BLaER1 treated with 17β-estradiol and CSF1 and Interleukin-3, amounts not matched to agents 10 nM and 100 nM (cell line): ENCODE data around the gene TBCK.

Source experiments
- H3K27ac ChIP-seq, 11 experiments: shearing (Covaris generic); formaldehyde crosslinking; 2 replicates each; pipeline ENCODE4 v1.8.1; 2022
- H3K27me3 ChIP-seq, 11 experiments: shearing (Covaris generic); formaldehyde crosslinking; 2 replicates each; pipeline ENCODE4 v1.8.1; 2022
- H3K36me3 ChIP-seq, 11 experiments: shearing (Covaris generic); formaldehyde crosslinking; 2 replicates each; pipeline ENCODE4 v1.8.1; 2022
- H3K4me1 ChIP-seq, 10 experiments: shearing (Covaris generic); formaldehyde crosslinking; 2 replicates each; pipeline ENCODE4 v1.8.1; 2022
- H3K4me2 ChIP-seq, 11 experiments: shearing (Covaris generic); formaldehyde crosslinking; 2 replicates each; pipeline ENCODE4 v1.8.1; 2022
- H3K4me3 ChIP-seq, 10 experiments: shearing (Covaris generic); formaldehyde crosslinking; 2 replicates each; pipeline ENCODE4 v1.8.1; 2022
- H3K9ac ChIP-seq, 11 experiments: shearing (Covaris generic); formaldehyde crosslinking; 2 replicates each; pipeline ENCODE4 v1.8.1; 2022
- H3K9me3 ChIP-seq, 11 experiments: shearing (Covaris generic); formaldehyde crosslinking; replicated peaks in 1 of 11; 2 replicates each; pipeline ENCODE4 v1.8.1; 2022
- H4K20me1 ChIP-seq, 11 experiments: shearing (Covaris generic); formaldehyde crosslinking; 2 replicates each; pipeline ENCODE4 v1.8.1; 2022
- Cebpa-rat ChIP-seq, 11 experiments: shearing (Covaris generic); IDR thresholded peaks; 2 replicates each; pipeline ENCODE4 v1.8.1; 2022

The TBCK gene

DNA sequence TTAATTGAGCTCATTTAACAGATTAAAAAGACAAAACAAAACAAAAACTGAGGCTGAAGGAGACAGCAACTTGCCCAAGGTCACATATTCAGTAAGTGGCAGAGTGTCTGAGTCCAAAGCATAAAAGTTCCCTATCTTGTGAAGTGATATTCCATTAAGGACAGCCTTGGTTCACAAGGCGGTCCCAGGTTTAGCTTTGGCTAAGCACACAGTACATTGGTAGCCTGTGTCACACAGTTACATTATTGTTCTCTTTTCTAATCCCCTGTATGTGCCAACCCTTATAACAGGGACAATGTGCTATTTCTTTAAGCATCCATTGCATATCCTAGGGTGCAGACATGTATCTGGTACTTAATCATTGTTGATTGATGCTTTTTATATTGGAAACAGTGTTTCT is 280.8 kb downstream of the TBCK start:
- Histone ChIP-seq H3K27ac (no peak overlapping the region), H3K9ac (no peak overlapping the region)
- TF ChIP-seq Cebpa-rat (IDR thresholded peaks at IDR 0.05), result no peak

DNA sequence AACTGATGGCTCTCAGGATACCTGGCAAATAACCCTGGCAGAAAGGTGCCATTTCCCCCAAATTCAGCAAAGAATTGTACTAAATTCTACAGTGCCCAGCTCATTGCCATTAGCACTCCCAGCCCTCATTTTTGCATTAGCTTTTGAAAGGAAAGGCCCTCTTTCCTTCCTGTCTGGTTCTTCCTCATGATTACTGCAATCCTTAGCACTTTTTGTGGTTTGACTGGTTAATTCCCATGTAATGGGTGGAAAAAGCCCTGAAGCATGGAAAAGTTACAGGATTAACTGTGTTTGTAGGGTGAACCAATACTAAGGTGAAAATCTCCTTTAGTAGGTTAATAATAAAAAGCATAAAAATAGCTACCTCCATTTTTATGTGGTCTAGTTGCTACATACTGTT is 281.3 kb downstream of the TBCK start:
- H3K9me3 ChIP-seq, result peaks cover 0 to 15% (median 7%) of the 10 kb centered on the region in 11 experiments; a peak in 12 of 22 replicates
- no peak for TF ChIP-seq Cebpa-rat (IDR thresholded peaks at IDR 0.05)
- H3K4me1 ChIP-seq, result peaks cover 0 to 10% (median 6%) of the 10 kb centered on the region in 10 experiments; a peak in 9 of 20 replicates
- no peak overlapping the region for H3K4me3 ChIP-seq
- no peaks in the 10 kb centered on the region for H4K20me1 ChIP-seq
- H3K36me3 ChIP-seq, result peaks cover 0 to 7% (median 0%) of the 10 kb centered on the region in 11 experiments; a peak in 1 of 22 replicates
- H3K9ac ChIP-seq, result no peak overlapping the region
- H3K27me3 ChIP-seq, result no peaks in the 10 kb centered on the region
- peak overlapping the region in 7 of 11 experiments; percentile 0 to 49 (median 17); a peak in 9 of 22 replicates for H3K4me2 ChIP-seq
- no peak overlapping the region for H3K27ac ChIP-seq

More for the DNA sequence above, 280.8 kb downstream of the TBCK start:
- no peak overlapping the region for H3K4me3 ChIP-seq
- no peaks in the 10 kb centered on the region for H3K27me3 ChIP-seq
- H4K20me1 ChIP-seq, result no peaks in the 10 kb centered on the region
- H3K4me1 ChIP-seq, result peaks cover 0 to 10% (median 6%) of the 10 kb centered on the region in 10 experiments; a peak in 9 of 20 replicates
- H3K4me2 ChIP-seq, result peak overlapping the region in 3 of 11 experiments; percentile 0 to 33 (median 14); a peak in 1 of 22 replicates
- peaks cover 0 to 7% (median 0%) of the 10 kb centered on the region in 11 experiments; a peak in 1 of 22 replicates for H3K36me3 ChIP-seq
- peaks cover 0 to 15% (median 7%) of the 10 kb centered on the region in 11 experiments; a peak in 12 of 22 replicates for H3K9me3 ChIP-seq

DNA sequence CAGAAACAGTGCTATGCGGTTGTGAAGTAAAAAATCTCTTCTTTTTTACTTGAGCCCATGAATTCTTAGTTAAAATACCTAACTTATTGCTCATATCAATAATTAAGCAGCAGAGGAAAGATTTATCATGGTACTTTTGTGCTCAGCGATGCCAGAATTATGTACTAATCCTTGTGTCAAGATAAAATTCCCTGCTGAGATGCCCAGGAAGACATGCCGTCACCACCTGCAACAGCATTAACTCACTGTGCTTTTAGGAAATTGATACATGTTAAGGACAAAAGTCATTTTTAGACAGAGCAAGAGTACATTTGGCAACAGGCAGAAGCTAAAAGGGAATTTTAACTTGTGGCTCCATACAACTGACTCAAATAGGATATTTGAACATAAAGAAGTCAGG is 281.8 kb downstream of the TBCK start:
- Histone ChIP-seq H3K4me3 (no peak overlapping the region), H3K4me1 (peaks cover 0 to 10% (median 6%) of the 10 kb centered on the region in 10 experiments; a peak in 9 of 20 replicates), H3K9me3 (peaks cover 0 to 15% (median 7%) of the 10 kb centered on the region in 11 experiments; a peak in 13 of 22 replicates), H3K4me2 (peak overlapping the region in 6 of 11 experiments; percentile 8 to 49 (median 19); a peak in 6 of 22 replicates), H3K36me3 (peaks cover 0 to 7% (median 0%) of the 10 kb centered on the region in 11 experiments; a peak in 1 of 22 replicates), H3K9ac (no peak overlapping the region), H4K20me1 (no peaks in the 10 kb centered on the region), H3K27me3 (no peaks in the 10 kb centered on the region), H3K27ac (no peak overlapping the region)
- no peak for TF ChIP-seq Cebpa-rat (IDR thresholded peaks at IDR 0.05)

DNA sequence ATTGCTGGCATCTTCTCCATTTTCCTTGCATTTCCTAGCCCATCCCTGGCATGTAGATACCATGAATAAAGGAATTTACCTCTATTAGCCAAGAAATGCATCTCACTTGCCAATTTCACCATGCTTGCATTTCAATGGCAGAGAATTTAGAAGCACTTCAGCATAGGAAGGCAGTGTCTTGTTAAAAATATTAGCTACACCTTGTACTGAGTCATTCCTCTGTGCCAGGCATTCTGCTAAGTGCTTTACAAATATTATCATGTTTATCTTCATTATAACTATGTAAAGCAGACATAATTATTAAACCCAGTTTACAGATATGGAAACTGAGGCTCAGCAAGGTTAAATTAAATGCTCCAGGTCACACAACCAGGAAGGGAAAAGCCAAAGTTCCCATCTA is 282.5 kb downstream of the TBCK start:
- Histone ChIP-seq H3K36me3 (peaks cover 0 to 7% (median 0%) of the 10 kb centered on the region in 11 experiments; a peak in 1 of 22 replicates), H3K4me3 (no peak overlapping the region), H3K9ac (no peak overlapping the region), H3K9me3 (peaks cover 4 to 23% (median 10%) of the 10 kb centered on the region in 11 experiments; a peak in 14 of 22 replicates), H3K4me1 (peaks cover 0 to 10% (median 6%) of the 10 kb centered on the region in 10 experiments; a peak in 9 of 20 replicates), H3K4me2 (no peak overlapping the region), H3K27me3 (no peaks in the 10 kb centered on the region), H4K20me1 (no peaks in the 10 kb centered on the region), H3K27ac (no peak overlapping the region)
- no peak for TF ChIP-seq Cebpa-rat (IDR thresholded peaks at IDR 0.05)

DNA sequence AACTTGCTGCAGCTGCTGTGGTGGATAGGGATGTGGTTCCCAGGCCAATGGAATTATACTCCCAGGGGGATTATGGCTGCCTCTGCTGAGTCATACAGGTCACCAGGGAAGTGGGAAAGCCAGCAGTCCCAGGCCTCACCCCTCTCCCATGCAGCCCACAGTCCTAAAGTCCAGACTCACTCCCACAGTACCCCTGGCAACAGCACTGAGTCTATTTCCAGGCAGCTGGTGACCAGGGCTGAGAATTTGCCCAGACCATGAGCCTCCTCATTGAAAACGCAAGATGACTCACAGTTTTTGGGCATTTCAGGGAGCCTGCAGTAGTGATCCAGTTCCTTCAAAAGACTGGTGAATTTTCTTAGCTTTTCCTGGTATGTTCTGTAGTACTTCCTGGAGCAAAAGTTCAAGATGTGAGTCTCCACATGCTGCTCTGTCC is 283.1 kb downstream of the TBCK start:
- H3K9me3 ChIP-seq, result peaks cover 6 to 26% (median 11%) of the 10 kb centered on the region in 11 experiments; a peak in 17 of 22 replicates
- no peak overlapping the region for H3K4me2 ChIP-seq
- H3K4me1 ChIP-seq, result peaks cover 0 to 10% (median 6%) of the 10 kb centered on the region in 10 experiments; a peak in 9 of 20 replicates
- no peak overlapping the region for H3K9ac ChIP-seq
- no peak overlapping the region for H3K4me3 ChIP-seq
- H3K36me3 ChIP-seq, result peaks cover 0 to 7% (median 0%) of the 10 kb centered on the region in 11 experiments; a peak in 1 of 22 replicates
- no peaks in the 10 kb centered on the region for H3K27me3 ChIP-seq
- H4K20me1 ChIP-seq, result no peaks in the 10 kb centered on the region
- TF ChIP-seq Cebpa-rat (IDR thresholded peaks at IDR 0.05), result no peak
- no peak overlapping the region for H3K27ac ChIP-seq

DNA sequence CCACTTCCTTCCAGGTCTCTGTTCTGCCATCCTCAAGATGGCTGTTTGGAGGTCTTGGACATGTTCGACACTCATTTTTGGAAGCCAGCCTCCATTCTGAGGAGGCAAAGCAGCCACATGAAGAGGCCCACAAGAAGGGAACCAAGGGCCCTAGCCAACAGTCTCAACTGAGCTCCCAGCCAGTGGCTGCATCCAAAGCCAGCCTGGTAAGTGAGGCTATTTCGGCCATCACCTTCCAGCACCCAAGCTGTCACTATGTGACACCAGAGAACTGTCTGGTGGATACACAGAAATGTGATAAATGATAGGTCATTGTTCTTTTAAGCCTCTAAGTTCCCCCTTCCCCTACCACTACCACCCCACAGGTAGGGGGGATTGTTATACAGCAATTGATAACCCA is 293.6 kb downstream of the TBCK start:
- H4K20me1 ChIP-seq, result no peaks in the 10 kb centered on the region
- no peaks in the 10 kb centered on the region for H3K36me3 ChIP-seq
- no peaks in the 10 kb centered on the region for H3K27me3 ChIP-seq
- no peak overlapping the region for H3K27ac ChIP-seq
- H3K4me1 ChIP-seq, result peaks cover 0 to 19% (median 14%) of the 10 kb centered on the region in 10 experiments; a peak in 14 of 20 replicates
- H3K9ac ChIP-seq, result no peak overlapping the region
- peaks cover 0 to 3% (median under 1%) of the 10 kb centered on the region in 11 experiments; a peak in 8 of 22 replicates for H3K9me3 ChIP-seq
- peak overlapping the region in 2 of 11 experiments; percentile 25 to 41; a peak in 2 of 22 replicates for H3K4me2 ChIP-seq
- no peak overlapping the region for H3K4me3 ChIP-seq
- TF ChIP-seq Cebpa-rat (IDR thresholded peaks at IDR 0.05), result no peak

DNA sequence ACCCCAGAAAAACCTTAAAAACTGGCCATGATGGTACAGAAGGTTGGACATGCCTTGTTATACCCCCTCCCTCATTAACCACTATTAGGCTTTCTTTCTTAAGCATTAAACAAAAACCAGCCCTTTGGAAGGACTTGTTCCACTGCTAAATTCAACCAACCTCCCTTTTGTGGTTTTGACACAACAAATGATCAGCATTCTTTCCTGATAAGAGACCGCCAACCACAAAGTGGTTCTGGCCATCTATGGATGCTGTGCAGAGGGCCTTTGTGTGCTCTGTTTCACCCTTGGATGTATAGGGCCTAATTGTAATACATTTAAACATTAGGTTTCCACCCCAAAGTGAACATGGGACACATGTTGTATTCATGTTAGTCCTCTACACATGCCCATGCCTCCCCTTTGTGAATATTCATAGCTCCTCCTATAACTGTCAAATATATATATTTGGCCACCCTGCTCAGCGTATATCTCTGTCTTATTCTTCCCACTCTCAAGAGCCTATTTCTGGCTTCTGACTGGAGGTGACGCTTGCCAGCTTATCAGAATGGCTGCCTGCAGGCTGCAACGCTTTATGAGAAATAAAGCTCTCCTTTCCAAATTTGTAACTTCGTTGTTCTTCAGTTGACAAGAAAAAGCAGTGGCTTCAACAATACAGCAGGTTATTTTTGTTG is 294.1 kb downstream of the TBCK start:
- Histone ChIP-seq H3K27me3 (no peaks in the 10 kb centered on the region), H4K20me1 (no peaks in the 10 kb centered on the region), H3K4me2 (peak overlapping the region in 7 of 11 experiments; percentile 22 to 52 (median 41); a peak in 11 of 22 replicates), H3K9me3 (no peaks in the 10 kb centered on the region), H3K27ac (no peak overlapping the region), H3K4me3 (no peak overlapping the region), H3K36me3 (no peaks in the 10 kb centered on the region), H3K4me1 (peaks cover 0 to 19% (median 14%) of the 10 kb centered on the region in 10 experiments; a peak in 14 of 20 replicates), H3K9ac (no peak overlapping the region)
- TF ChIP-seq Cebpa-rat (IDR thresholded peaks at IDR 0.05), result no peak

DNA sequence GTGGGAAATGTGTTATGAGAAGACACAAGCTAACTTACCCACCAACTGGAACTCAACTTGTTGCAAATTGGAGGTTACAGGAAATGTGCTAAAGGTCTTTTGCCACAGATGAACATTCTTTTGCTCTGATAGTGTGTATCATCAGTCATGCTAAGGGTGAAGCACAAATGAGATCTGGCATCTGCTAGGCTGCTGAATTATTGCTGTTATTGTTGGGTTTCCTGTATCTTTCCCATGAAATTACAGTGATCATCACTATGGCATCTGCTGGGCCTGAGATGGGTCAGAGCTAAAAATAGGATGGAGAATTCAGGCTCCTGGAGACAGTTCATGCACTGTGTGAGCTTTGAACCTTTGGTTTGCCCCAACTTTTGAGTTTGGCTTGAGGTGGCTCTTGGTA is 296.2 kb downstream of the TBCK start:
- no peak for TF ChIP-seq Cebpa-rat (IDR thresholded peaks at IDR 0.05)
- Histone ChIP-seq H3K9me3 (no peaks in the 10 kb centered on the region), H3K27ac (no peak overlapping the region), H3K4me3 (no peak overlapping the region), H4K20me1 (no peaks in the 10 kb centered on the region), H3K36me3 (no peaks in the 10 kb centered on the region), H3K4me2 (no peak overlapping the region), H3K9ac (no peak overlapping the region), H3K4me1 (peaks cover 0 to 19% (median 14%) of the 10 kb centered on the region in 10 experiments; a peak in 14 of 20 replicates), H3K27me3 (no peaks in the 10 kb centered on the region)

DNA sequence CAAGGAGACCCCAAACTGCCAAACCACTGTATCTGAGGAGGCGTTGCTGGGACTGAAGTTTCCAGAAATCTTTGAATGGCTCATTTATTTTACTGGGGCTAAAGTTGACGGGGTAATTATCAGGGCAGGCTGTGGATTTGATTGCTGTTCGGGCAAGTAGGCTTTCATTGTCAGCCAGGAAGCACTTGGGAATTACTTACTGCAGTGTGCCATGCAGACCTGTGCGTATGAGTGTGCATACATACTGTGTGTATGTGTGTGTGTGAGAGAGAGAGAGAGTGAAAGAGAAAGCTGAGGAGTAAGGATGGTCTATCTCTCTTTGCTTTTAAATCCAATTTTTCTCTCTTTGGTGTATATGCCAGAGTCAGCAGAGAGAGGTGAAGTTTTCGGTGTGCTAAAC is 298.0 kb downstream of the TBCK start:
- no peak overlapping the region for H3K4me3 ChIP-seq
- no peak for TF ChIP-seq Cebpa-rat (IDR thresholded peaks at IDR 0.05)
- H3K4me2 ChIP-seq, result no peak overlapping the region
- H3K36me3 ChIP-seq, result no peaks in the 10 kb centered on the region
- H3K4me1 ChIP-seq, result peaks cover 0 to 19% (median 14%) of the 10 kb centered on the region in 10 experiments; a peak in 14 of 20 replicates
- no peak overlapping the region for H3K9ac ChIP-seq
- H3K27me3 ChIP-seq, result no peaks in the 10 kb centered on the region
- H3K27ac ChIP-seq, result no peak overlapping the region
- H3K9me3 ChIP-seq, result peaks cover 0 to 11% (median 2%) of the 10 kb centered on the region in 11 experiments; a peak in 7 of 22 replicates
- no peaks in the 10 kb centered on the region for H4K20me1 ChIP-seq
